Measurements from ENCODE around the gene PPM1F.
"Not testable (repeated sequence)": the region's sequence is repeated elsewhere in the genome, so short reads cannot be mapped to it uniquely, and the experiment has no call there.

PPM1F gene

DNA sequence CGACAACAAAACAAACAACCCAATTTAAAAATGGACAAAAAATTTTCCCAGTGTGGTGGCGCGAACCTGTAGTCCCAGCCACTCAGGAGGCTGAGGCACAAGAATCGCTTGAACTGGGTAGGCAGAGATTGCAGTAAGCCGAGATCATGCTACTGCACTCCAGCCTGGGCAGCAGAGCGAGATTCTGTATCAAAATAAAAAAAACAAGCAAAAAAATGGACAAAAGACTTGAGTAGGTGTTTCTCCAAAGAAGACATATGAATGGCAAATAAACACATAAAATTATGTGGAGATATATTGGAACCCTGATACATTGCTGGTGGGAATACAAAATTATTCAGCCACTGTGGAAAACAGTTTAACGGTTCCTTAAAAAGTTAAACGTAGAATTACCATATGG lies 57.8 kb downstream of the PPM1F start:
- no peak for DNase-seq (ENCODE audit: low read depth in 3 of 3)

DNA sequence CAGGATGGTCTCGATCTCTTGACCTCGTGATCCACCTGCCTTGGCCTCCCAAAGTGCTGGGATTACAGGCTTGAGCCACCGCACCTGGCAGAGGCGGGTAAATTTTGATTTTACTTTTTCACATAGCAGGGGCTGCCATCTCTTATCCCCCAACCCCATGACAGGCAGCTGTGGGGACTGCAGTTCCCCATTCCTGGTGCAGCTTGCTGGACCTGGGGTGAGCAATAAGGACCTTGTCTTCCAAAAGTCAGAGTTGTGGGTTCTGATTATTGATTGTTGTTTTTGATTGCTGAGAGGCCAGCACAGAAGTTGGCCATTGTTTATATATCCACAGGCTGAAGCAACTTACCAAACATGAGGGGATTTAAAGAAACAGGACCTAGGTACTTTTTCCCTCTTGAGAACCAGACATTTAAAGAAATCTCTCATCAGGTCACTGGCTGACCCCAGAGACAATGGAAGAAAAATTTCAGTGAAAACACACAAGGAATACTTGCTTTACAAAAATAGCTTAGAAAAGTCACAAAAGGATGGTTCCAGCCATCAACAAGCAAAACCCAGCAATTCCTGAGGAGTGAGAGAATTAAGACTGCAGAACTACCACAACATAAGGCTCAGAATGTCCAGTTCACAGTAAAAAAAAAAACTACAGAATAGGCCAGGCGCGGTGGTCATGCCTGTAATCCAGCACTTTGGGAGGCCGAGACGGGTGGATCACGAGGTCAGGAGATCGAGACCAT lies 63.2 kb downstream of the PPM1F start:
- no peak for DNase-seq (ENCODE audit: low read depth in 3 of 3)

GRCh38 chr22:21887841-21888240 lies 64.8 kb downstream of the PPM1F start:
- no peak for DNase-seq (ENCODE audit: low read depth in 3 of 3)

- not testable (repeated sequence) for DNase-seq (ENCODE audit: low read depth in 3 of 3)
Measured at GRCh38 chr22:21883930-21884329, 68.7 kb downstream of the PPM1F start.

DNA sequence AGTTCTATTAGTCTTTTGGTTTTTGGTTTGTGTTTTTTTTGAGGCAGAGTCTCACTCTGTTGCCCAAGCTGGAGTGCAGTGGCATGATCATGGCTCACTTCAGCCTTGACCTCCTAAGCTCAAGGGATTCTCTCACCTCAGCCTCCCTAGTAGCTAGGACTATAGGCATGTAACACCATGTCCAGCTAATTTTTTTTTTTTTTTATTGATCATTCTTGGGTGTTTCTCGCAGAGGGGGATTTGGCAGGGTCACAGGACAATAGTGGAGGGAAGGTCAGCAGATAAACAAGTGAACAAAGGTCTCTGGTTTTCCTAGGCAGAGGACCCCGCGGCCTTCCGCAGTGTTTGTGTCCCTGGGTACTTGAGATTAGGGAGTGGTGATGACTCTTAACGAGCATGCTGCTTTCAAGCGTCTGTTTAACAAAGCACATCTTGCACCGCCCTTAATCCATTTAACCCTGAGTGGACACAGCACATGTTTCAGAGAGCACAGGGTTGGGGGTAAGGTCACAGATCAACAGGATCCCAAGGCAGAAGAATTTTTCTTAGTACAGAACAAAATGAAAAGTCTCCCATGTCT lies 69.8 kb downstream of the PPM1F start:
- DNase-seq (ENCODE audit: low read depth in 3 of 3) = not testable (repeated sequence)

- DNase-seq (ENCODE audit: low read depth in 3 of 3) = no peak
Measured at GRCh38 chr22:21881841-21882753, 70.6 kb downstream of the PPM1F start.

GRCh38 chr22:21876486-21877176 lies 76.0 kb downstream of the PPM1F start:
- DNase-seq (ENCODE audit: low read depth in 3 of 3) = peak in 2 of 3 experiments; percentile 28 to 43

GRCh38 chr22:21874953-21875352 lies 77.7 kb downstream of the PPM1F start:
- DNase-seq (ENCODE audit: low read depth in 3 of 3) = not testable (repeated sequence)

GRCh38 chr22:21873619-21874018 lies 79.0 kb downstream of the PPM1F start:
- no peak for DNase-seq (ENCODE audit: low read depth in 3 of 3)

GRCh38 chr22:21872741-21873140 lies 79.9 kb downstream of the PPM1F start:
- not testable (repeated sequence) for DNase-seq (ENCODE audit: low read depth in 3 of 3)
